GM23338 (cell line): ENCODE data around the gene ZBTB7C.

ENCODE experiments used
- CREB1 ChIP-seq: fragments of 250-450 bp; sonication (Bioruptor Pico); IDR thresholded peaks from 2 replicates; pipeline ENCODE4 v1.5.0; 2020; ENCODE audit warnings: low read depth, mild to moderate bottlenecking, moderate library complexity
- CTCF ChIP-seq, 2 experiments: fragments of 200-600 bp in 1 of 2; sonication (generic) in 1 of 2; conservative IDR thresholded peaks; 2 replicates each; pipeline versions ENCODE4 v1.5.1 to v1.6.1; 2016 to 2017; ENCODE audit warnings: antibody characterized with exemption in 2 of 2, low read depth in 2 of 2, mild to moderate bottlenecking in 2 of 2, moderate library complexity in 1 of 2
- EZH2 ChIP-seq: fragments of 200-600 bp; sonication (generic); IDR thresholded peaks from one replicate; pipeline ENCODE4 v1.8.0; 2017; ENCODE audit warnings: antibody characterized with exemption, mild to moderate bottlenecking, low read depth; ENCODE audit not compliant: unreplicated experiment
- EZH2phosphoT487 ChIP-seq: fragments of 200-600 bp; sonication (generic); IDR thresholded peaks from one replicate; pipeline ENCODE4 v1.8.1; 2018; ENCODE audit warnings: antibody characterized with exemption; ENCODE audit not compliant: unreplicated experiment
- JUNB ChIP-seq: IDR thresholded peaks from one replicate; pipeline ENCODE4 v1.6.1; 2016; ENCODE audit warnings: antibody characterized with exemption; ENCODE audit not compliant: unreplicated experiment
- NANOG ChIP-seq: IDR thresholded peaks from 2 replicates; pipeline ENCODE4 v1.6.1; 2016; ENCODE audit warnings: antibody characterized with exemption, borderline replicate concordance
- POLR2AphosphoS5 ChIP-seq: IDR thresholded peaks from 2 replicates; pipeline ENCODE4 v1.6.1; 2016; ENCODE audit warnings: antibody characterized with exemption, low read depth
- REST ChIP-seq: IDR thresholded peaks from one replicate; pipeline ENCODE4 v1.6.1; 2018; ENCODE audit warnings: antibody characterized with exemption; ENCODE audit not compliant: unreplicated experiment
- STAT1 ChIP-seq: IDR thresholded peaks from one replicate; pipeline ENCODE4 v1.6.1; 2016; ENCODE audit warnings: antibody characterized with exemption; ENCODE audit not compliant: unreplicated experiment
- ZNF114 ChIP-seq: fragments of 250-450 bp; sonication (Bioruptor Pico); IDR thresholded peaks from 2 replicates; pipeline ENCODE4 v1.5.0; 2020; ENCODE audit warnings: mild to moderate bottlenecking, moderate library complexity
- ZNF331 ChIP-seq: fragments of 250-450 bp; sonication (Bioruptor Pico); IDR thresholded peaks from 2 replicates; pipeline ENCODE4 v1.5.0; 2020; ENCODE audit warnings: low read depth, mild to moderate bottlenecking, moderate library complexity
- TF ChIP-seq, protein P1 (sequence below): fragments of 250-450 bp; sonication (Bioruptor Pico); IDR thresholded peaks from 2 replicates; pipeline ENCODE4 v1.5.0; 2020; ENCODE audit warnings: mild to moderate bottlenecking, moderate library complexity

GRCh38 chr18:48116017-48116416 is 293.2 kb downstream of the ZBTB7C start:
- TF ChIP-seq EZH2 (no peak), CTCF (conservative IDR thresholded peaks at IDR 0.05; ENCODE audit: low read depth in 2 of 2) (no peak), POLR2AphosphoS5 (no peak), CREB1 (CRISPR knock-in tag) (no peak), JUNB (no peak), EZH2phosphoT487 (no peak), REST (no peak), NANOG (no peak), STAT1 (no peak), ZNF114 (CRISPR knock-in tag) (no peak), ZNF331 (CRISPR knock-in tag) (no peak)
- TF ChIP-seq, protein P1, sequence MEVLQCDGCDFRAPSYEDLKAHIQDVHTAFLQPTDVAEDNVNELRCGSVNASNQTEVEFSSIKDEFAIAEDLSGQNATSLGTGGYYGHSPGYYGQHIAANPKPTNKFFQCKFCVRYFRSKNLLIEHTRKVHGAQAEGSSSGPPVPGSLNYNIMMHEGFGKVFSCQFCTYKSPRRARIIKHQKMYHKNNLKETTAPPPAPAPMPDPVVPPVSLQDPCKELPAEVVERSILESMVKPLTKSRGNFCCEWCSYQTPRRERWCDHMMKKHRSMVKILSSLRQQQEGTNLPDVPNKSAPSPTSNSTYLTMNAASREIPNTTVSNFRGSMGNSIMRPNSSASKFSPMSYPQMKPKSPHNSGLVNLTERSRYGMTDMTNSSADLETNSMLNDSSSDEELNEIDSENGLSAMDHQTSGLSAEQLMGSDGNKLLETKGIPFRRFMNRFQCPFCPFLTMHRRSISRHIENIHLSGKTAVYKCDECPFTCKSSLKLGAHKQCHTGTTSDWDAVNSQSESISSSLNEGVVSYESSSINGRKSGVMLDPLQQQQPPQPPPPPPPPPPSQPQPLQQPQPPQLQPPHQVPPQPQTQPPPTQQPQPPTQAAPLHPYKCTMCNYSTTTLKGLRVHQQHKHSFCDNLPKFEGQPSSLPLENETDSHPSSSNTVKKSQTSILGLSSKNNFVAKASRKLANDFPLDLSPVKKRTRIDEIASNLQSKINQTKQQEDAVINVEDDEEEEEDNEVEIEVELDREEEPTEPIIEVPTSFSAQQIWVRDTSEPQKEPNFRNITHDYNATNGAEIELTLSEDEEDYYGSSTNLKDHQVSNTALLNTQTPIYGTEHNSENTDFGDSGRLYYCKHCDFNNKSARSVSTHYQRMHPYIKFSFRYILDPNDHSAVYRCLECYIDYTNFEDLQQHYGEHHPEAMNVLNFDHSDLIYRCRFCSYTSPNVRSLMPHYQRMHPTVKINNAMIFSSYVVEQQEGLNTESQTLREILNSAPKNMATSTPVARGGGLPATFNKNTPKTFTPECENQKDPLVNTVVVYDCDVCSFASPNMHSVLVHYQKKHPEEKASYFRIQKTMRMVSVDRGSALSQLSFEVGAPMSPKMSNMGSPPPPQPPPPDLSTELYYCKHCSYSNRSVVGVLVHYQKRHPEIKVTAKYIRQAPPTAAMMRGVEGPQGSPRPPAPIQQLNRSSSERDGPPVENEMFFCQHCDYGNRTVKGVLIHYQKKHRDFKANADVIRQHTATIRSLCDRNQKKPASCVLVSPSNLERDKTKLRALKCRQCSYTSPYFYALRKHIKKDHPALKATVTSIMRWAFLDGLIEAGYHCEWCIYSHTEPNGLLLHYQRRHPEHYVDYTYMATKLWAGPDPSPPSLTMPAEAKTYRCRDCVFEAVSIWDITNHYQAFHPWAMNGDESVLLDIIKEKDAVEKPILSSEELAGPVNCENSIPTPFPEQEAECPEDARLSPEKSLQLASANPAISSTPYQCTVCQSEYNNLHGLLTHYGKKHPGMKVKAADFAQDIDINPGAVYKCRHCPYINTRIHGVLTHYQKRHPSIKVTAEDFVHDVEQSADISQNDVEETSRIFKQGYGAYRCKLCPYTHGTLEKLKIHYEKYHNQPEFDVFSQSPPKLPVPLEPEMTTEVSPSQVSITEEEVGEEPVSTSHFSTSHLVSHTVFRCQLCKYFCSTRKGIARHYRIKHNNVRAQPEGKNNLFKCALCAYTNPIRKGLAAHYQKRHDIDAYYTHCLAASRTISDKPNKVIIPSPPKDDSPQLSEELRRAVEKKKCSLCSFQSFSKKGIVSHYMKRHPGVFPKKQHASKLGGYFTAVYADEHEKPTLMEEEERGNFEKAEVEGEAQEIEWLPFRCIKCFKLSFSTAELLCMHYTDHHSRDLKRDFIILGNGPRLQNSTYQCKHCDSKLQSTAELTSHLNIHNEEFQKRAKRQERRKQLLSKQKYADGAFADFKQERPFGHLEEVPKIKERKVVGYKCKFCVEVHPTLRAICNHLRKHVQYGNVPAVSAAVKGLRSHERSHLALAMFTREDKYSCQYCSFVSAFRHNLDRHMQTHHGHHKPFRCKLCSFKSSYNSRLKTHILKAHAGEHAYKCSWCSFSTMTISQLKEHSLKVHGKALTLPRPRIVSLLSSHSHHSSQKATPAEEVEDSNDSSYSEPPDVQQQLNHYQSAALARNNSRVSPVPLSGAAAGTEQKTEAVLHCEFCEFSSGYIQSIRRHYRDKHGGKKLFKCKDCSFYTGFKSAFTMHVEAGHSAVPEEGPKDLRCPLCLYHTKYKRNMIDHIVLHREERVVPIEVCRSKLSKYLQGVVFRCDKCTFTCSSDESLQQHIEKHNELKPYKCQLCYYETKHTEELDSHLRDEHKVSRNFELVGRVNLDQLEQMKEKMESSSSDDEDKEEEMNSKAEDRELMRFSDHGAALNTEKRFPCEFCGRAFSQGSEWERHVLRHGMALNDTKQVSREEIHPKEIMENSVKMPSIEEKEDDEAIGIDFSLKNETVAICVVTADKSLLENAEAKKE (CRISPR knock-in tag), result no peak
